Right renal cortex interstitium (tissue), 3 donors: ENCODE measurements around the gene ARR3. TPM values are rescaled to one million over a fixed set of nuclear protein-coding genes. Genes with fewer than 3 reads are reported as not detected.
"Not testable (repeated sequence)": the region's sequence is repeated elsewhere in the genome, so short reads cannot be mapped to it uniquely, and the experiment has no call there.

ENCODE experiments used
- DNase-seq, 3 donors: peaks; one replicate each; pipeline ENCODE4 v3.0.0-alpha.2; 2013; ENCODE audit warnings: low read depth in 3 of 3, low spot score in 2 of 3
- polyA plus RNA-seq, 3 donors: library from polyadenylated mRNA; unstranded; fragments of 120-200 nt; gene quantifications; one replicate each; pipeline ENCODE4 v1.2.1, GENCODE V29; 2013; ENCODE audit not compliant: insufficient read length in 3 of 3

Gene ARR3
- under 1 TPM; 0.20 to 0.50 (median 0.43) TPM for polyA plus RNA-seq

- DNase-seq: no peak
Observed at GRCh38 chrX:70268034-70268433, at the start of gene ARR3. Gene ARR3, plus strand, starts transcription at chrX:70268334. Its CDS starts 1,052 bp downstream, at chrX:70269386.

- DNase-seq: no peak
Observed at GRCh38 chrX:70219938-70220764, 48.0 kb upstream of the ARR3 start.

DNA sequence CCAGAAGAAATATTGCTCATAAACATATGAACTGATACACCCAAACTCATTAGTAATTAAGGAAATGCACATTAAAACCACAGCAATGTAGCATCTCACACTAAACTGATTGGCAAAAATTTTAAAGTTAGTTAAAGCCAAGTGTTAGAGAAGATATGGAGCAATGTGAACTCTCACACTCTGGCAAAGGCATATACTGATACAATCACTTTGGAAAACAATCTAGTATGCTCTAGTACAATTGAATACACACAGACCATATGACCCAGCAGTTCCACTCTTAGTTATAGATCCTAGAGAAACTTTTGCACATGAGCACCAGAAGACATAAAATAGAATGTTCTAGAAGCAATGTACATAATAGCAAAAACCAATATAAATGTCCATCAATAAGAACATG lies 42.1 kb upstream of the ARR3 start:
- DNase-seq: no peak

DNA sequence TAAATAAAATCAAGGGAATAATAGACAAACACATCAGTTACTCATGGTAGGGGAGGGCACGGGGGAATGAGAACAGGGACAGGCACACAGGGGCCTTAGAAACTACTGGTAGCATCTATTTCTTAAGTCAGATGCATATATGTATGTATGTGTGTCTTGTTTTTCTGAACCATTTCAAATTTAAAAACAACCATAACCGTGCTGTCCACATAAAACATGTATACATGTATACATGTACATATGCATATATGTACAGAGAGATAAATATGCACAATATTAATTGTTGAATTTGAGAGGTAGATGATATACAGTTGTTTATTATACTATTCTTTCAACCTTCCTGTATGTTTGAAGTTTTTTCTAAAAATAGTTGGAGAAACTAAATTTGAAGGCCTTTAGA lies 41.4 kb upstream of the ARR3 start:
- no peak for DNase-seq

DNA sequence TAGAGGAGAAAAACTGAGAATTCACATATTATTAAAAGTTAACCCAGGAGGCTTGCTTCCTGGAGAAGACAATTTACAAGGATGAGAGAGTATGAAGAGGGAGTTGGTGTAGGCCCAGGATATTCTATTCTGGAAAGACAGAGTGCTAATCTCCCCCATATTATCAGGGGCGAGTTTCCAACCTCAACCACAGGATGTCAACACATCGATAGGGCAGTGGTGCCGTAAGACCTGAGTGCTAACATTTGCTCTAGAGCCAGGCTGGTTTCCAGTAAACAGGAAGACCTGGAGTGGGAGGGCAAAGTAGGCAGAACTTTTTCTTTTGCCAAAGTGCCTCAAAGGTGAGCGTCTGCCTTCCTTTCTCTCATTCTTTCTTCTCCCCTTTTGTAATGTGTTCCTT lies 36.5 kb upstream of the ARR3 start:
- DNase-seq: no peak

DNA sequence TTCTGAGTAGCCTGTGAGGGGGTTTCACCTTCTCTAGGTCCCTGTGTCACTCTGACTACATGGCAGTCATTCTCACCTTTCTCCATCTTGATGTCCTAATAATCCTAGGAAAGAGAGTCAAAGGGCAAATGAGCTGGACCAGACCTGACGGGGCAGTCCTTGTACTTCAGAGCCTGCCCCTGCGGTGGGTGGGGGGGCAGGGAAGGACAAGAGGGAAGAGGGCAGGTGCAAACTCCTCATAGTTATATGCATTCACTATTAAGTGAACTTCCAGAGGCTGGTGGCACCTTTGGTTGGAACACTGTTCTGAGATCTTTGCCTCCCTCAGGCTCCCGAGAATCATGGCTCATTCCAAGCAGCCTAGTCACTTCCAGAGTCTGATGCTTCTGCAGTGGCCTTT lies 33.8 kb upstream of the ARR3 start, which contains the start of gene AWAT1:
AWAT1 (plus strand) TSS at position 301 of the 400 bp plus-strand sequence; CDS start at position 342, 41 bp downstream.
- DNase-seq: no peak

DNA sequence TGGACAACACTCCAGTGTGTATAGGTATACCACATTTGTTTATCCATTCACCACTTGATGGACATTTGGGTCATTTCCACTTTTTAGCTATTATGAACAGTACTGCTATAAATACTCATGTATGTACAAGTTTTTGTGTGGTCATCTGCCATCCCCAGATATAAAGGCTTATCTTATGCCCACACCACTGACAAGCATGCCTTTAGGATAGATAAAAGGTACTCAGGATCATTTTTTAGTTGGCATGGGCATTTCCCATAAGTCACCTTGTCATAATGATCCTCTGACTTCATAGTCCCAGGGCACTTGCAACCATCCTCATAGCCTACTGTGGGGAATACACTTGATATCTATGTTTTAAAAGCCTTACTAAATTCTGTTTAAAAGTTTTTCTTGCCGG lies 27.4 kb upstream of the ARR3 start:
- no peak for DNase-seq

DNA sequence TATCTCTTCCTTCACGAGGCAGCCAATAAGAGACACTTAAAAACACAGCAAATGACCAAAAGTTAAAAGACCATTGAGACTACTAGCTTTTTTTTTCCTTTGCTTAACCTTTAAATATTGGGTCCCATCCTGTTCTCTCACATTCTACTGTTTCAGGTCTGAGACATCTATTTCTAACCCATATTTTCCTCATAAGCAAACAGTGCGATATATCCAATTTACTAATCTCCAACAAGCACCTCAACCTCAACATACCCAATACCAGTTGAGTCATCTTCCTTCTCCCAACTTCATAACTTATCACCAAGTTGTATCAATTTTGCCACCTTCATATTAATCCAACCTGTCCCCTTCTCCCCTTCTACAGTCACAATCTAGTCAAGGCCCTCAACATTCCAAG lies 26.6 kb upstream of the ARR3 start:
- no peak for DNase-seq

GRCh38 chrX:70243601-70244000 lies 24.5 kb upstream of the ARR3 start:
- not testable (repeated sequence) for DNase-seq

DNA sequence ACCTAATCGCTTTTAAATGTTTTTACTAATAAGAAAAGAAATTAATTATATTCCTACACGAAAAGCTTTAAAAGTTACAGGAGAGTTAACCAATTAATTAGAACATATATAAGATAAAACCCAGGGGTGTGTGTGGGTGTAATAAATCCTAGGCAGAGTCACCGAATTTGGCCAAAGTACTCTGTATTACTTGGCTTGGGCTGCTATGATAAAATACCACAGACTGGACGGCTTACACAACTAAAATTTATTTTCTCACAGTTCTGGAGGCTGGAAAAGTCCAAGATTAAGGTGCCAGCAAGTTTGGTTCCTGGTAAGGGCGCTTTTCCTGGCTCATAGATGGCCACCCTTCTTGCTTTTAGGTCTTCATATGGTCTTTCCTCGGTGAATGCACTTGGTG lies 23.3 kb upstream of the ARR3 start:
- DNase-seq: no peak

GRCh38 chrX:70247252-70247651 lies 20.9 kb upstream of the ARR3 start:
- no peak for DNase-seq

DNA sequence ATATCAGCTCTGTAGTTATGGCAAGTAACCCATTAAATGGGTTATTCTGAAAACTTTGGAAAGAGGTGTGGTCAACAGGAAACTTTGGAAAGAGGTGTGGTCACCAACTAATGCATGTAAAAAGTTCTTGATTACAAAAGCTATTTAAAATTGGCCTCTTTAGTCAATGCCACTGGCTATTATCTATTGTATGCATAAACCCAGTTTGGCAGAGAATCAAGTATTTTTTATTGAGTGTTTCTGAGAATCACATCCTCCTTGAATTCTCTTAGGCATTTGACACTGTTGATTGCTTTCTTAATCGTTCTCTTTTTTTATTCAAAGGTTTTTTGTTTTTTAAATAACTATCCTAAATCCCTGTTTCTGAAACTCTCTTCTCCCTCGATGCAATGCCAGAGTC lies 15.6 kb upstream of the ARR3 start:
- no peak for DNase-seq

DNA sequence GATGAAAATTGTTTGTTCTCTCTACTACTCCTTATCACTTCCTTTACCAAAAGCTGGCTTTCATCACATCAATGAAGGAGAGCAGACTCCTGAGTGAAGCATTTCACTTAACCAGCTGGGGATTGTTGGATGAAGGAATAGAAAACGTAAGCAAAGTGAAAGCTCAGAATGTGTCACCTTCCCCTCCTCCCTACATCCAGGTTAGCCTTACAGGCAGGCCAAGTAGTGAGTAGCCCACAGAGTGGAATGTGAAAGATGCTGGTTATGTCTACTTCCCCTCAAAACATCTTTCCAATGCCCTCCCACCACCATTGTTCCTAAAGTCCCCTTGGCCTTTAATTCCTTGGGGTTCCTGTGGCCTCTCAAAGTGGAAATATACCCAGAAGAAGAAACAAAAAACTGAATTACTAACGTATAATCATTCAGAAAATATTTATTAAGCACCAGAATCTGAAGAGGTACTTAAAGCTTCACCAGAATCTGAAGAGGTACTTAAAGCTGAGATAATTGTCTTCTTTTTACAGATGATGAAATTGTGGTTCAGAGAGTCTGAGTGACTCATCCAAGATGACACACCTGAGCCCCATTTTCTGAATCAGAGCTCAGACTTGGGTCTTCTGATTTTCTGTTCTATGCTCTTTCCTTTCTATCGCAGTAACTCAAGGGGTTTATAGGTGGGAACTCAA lies 14.6 kb upstream of the ARR3 start:
- DNase-seq: no peak

DNA sequence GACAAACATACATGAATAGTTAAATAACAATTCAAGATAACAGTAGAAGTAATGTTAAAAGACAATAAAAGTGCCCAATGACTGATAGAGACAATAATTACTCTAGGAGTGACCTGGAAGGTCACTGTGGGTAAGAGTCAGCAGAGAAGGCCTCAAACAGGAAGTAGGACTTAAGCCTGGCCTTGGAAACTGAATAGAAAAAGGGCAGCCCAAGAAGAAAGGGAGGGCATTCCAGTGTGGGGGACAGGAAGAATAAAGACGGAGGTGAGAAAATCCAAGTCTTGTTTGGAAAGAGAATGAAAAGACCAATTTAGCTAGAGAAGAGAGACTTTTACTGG lies 14.1 kb upstream of the ARR3 start:
- no peak for DNase-seq

GRCh38 chrX:70254909-70255308 lies 13.2 kb upstream of the ARR3 start:
- DNase-seq: no peak

DNA sequence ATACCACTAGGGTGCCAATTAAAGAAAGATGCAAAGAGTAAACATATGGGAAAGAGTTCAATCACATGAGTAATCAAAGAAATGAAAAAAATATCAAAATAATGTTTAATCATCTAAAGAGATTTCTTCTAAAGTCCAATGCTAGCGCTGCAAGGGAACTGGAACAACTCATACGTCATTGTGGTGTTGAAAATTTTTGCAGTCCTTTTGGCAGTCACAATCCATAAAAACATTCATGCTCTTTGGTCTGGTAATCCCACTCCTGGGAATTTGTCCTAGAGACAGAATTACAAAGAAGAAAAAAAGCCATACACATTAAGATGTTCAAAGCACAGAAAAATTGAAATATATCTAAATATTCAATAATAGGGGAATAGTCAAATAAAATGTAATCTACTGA lies 12.7 kb upstream of the ARR3 start:
- no peak for DNase-seq

DNA sequence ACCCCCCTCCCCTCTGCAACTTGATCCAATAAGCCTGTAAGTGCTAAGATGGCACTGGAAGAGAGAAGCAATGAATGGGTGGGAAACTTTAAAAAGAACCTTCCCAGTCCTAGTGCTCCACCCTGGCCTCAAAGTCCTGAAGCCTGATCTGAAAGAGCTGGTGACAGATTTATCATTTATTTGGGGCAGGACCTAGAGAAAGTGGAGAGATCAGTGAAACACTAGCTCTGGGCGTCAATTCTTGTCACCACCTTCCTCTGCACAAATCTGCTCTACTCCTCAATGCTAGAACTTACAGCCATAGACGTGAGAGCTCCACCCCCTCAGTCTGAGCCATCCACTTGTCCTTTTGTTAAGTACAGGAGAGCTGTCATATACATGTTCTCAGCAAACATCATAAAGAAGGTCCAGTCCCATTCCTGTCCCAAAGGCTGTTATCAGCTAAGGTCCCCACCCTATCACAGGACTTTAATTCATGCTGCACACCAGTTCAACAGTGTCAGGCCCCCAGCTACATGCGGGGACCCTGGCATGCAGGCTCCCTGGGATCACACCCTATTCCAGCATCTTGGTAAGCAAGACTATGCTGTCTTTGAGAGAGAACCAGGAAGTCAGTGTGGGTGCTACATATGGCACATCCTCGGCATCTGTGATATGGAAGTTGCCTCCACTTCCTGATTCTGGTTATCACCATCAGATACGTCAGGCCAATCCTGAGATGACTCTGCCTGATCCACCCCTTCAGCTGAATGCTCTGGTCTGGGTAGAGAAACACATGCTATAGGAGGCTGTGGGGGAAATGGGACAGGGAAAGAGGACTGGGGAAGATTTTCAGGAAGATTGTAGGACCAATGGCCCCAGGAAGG lies 10.5 kb upstream of the ARR3 start:
- no peak for DNase-seq

- no peak for DNase-seq
Observed at GRCh38 chrX:70260104-70260503, 8.0 kb upstream of the ARR3 start, which contains the start of gene P2RY4. Gene P2RY4, minus strand, starts transcription at chrX:70260204. Its CDS starts 580 bp downstream, at chrX:70259624.

DNA sequence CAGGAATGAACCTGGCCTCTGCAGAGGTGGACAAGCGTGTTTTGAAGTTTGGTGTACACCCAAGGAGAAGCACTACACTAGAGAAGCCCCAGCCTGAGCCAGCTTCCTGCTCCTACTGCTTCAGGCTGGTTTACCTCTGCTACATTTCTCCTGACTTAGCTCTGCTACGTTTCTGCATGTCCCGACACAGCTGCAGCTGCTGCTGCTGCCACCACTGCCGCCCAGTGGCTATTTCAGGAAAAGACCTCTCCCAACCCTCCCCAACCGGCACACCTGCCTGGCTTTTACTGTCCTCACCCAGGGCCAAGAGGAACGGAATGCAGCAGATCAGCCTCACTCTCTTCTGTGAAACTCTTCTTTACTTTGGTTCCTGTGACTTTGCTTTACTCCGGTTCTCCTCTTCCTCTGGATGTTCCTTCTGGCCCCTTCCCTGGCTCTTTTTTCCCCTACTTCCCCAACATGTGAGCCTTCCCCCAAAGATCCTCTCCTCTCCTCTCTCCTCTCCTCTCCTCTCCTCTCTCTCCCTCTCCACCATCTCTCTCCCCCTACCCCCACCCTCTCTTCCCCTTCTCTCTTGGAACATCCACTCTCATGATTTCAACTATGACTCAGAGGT lies 5.1 kb upstream of the ARR3 start:
- peak in 1 of 3 donors; percentile 3 for DNase-seq

GRCh38 chrX:70264784-70265183 lies 3.4 kb upstream of the ARR3 start:
- no peak for DNase-seq

GRCh38 chrX:70274029-70274428 lies 5.9 kb downstream of the ARR3 start:
- DNase-seq: not testable (repeated sequence)
